Sigmoid colon (tissue), 4 donors: ENCODE results near the gene NDUFC1.
"Not testable (repeated sequence)": the region's sequence is repeated elsewhere in the genome, so short reads cannot be mapped to it uniquely, and the experiment has no call there.

Source experiments
- POLR2AphosphoS5 ChIP-seq, 4 donors: sonication (generic); formaldehyde crosslinking; IDR thresholded peaks; one replicate each; pipeline ENCODE4 v1.6.1; 2017; ENCODE audit warnings: antibody characterized with exemption in 4 of 4
- TF ChIP-seq, protein P1 (sequence below), 4 experiments: fragments of 450-650 bp in 3 of 4; fragments of 200-600 bp in 1 of 4; IDR thresholded peaks; one replicate each; pipeline ENCODE4 v1.5.1; 2016 to 2019; ENCODE audit warnings: antibody characterized with exemption in 4 of 4, mild to moderate bottlenecking in 3 of 4, moderate library complexity in 2 of 4

DNA sequence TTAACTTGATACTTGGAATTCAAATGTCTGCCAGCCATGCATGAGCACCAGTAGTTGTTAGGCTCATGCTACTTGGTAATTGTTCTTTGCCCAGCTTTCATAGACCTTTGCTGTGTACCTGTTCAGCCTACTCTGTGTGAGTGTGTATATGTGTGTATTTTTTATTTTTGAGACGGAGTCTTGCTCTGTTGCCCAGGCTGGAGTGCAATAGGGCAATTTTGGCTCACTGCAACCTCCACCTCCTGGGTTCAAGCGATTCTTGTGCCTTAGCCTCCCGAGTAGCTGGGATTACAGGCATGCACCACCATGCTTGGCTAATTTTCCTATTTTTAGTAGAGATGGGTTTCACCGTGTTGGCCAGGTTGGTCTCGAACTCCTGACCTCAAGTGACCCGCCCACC, 20.3 kb upstream of the NDUFC1 start:
- not testable (repeated sequence) for TF ChIP-seq POLR2AphosphoS5 (IDR thresholded peaks at IDR 0.05)
- TF ChIP-seq, protein P1, sequence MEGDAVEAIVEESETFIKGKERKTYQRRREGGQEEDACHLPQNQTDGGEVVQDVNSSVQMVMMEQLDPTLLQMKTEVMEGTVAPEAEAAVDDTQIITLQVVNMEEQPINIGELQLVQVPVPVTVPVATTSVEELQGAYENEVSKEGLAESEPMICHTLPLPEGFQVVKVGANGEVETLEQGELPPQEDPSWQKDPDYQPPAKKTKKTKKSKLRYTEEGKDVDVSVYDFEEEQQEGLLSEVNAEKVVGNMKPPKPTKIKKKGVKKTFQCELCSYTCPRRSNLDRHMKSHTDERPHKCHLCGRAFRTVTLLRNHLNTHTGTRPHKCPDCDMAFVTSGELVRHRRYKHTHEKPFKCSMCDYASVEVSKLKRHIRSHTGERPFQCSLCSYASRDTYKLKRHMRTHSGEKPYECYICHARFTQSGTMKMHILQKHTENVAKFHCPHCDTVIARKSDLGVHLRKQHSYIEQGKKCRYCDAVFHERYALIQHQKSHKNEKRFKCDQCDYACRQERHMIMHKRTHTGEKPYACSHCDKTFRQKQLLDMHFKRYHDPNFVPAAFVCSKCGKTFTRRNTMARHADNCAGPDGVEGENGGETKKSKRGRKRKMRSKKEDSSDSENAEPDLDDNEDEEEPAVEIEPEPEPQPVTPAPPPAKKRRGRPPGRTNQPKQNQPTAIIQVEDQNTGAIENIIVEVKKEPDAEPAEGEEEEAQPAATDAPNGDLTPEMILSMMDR (IDR thresholded peaks at IDR 0.05): not testable (repeated sequence)
